Hematopoietic multipotent progenitor cell (in vitro differentiated cells): ENCODE data around the gene NOX4. TPM values are rescaled to one million over a fixed set of nuclear protein-coding genes. Genes with fewer than 3 reads are reported as not detected.
"Not testable (repeated sequence)": the region's sequence is repeated elsewhere in the genome, so short reads cannot be mapped to it uniquely, and the experiment has no call there.

ENCODE experiments used
- DNase-seq, 3 donors: peaks; one replicate each; pipeline ENCODE4 v3.0.0-alpha.2; 2011 to 2015; ENCODE audit warnings: low read depth in 2 of 3, low spot score in 2 of 3
- total RNA-seq: library from RNA; depleted of rRNA; stranded (reverse); fragments of >200 nt; gene quantifications from one replicate; pipeline ENCODE4 v1.2.3, GENCODE V29; 2012

NOX4 gene
- total RNA-seq, 1 donor = not detected

DNA sequence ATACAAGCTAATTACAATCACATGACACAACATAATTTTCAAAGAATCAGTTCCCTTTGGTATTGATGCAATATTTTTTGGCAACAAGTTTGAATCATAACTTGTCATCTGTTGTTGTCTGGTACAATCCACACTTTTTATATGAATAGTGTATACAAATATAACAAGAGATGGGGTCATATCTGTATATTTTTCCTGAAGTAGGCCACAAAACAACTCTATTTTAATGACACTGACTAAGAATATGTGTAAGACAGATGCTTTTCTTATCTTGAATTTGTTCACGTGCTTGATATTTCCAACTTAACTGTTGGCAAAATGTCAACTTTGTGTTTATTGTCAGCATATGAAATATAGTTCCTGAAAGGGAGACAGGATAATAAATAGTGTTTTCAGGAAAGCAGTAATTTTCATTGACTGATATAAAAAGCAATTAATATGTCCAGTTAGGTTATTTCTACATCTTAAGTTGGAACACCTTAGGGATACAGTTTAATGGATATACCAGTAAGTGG is 27.9 kb downstream of the NOX4 start:
- DNase-seq = no peak

DNA sequence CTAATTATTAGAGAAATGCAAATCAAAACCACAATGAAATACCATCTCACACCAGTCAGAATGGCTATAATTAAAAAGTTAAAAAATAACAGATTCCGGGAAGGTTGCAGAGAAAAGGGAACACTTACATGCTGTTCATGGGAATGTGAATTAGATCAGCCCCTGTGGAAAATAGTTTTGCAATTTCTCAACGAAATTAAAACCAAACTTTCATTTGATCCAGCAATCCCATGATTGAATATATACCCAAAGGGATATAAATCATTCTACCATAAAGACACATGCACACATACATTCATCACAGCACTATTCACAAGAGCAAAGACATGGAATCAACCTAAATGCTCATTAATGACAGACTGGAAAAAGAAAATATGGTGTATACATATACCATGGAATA is 32.5 kb downstream of the NOX4 start:
- DNase-seq = no peak

- DNase-seq = no peak
These were observed 34.0 kb downstream of the NOX4 start for GRCh38 chr11:89457190-89457589.

DNA sequence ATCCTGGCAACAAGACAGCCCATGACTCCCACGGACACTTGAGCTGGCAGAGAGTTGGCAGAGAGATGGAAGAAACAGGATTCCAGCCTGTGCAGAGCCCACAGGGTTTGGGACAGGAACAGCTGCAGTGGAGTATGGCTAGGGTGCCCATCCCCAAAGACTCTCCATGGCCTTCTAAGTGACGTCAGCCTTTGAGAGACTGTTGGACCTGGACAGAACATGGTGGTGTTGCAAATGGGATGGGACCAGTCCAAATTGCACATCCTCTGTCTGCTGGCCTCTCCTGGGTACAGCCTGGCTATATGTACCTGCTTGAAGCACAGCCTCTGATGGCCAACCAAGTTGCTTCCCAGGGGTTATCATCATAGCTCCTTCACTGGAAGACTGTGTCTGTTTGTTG is 34.5 kb downstream of the NOX4 start:
- DNase-seq = no peak

DNA sequence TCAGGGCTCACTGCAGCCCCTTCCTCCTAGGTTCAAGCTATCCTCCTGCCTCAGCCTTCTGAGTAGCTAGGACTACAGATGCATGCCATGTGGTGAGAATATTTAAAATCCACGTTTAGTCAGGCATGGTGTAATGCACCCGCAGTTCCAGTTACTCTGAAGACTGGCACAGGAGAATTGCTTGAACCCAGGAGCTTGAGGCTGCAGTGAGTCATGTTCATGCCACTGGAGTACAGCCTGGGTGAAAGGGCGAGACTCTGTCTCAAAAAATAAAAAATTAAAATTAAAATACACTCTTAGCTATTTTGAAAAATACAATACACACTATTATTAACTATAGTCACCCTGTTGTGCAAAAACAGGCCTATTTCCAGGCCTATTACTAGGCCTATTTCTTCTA is 38.4 kb downstream of the NOX4 start:
- DNase-seq = no peak

- DNase-seq = no peak
These were observed 43.3 kb downstream of the NOX4 start for GRCh38 chr11:89447845-89448244.

GRCh38 chr11:89443361-89444322 is 47.5 kb downstream of the NOX4 start:
- no peak for DNase-seq

GRCh38 chr11:89442801-89443200 is 48.4 kb downstream of the NOX4 start:
- DNase-seq = no peak

GRCh38 chr11:89441606-89442005 is 49.6 kb downstream of the NOX4 start:
- DNase-seq = no peak

GRCh38 chr11:89437317-89437716 is 53.9 kb downstream of the NOX4 start:
- DNase-seq = no peak

DNA sequence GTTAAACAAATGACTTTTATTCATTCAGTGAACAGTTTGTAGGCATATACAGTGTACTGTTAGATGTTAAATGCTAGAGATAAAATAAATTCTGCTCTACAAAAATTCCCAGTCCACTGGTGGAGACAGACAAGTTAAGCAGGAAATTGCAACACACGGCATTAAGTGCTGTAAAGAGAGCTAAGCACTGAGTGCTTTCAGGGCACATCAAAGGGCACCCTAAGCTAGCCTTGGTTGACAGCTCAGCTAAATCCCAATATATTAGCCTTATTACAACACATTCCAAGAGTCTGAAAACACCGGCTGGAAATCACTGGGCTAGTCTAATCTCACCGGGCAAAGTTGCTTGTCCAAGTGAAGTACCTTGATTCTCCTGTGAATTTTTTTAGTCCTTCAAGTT is 55.1 kb downstream of the NOX4 start:
- DNase-seq = no peak

- no peak for DNase-seq
These were observed 57.9 kb downstream of the NOX4 start for GRCh38 chr11:89433278-89433677.

GRCh38 chr11:89432182-89432581 is 59.0 kb downstream of the NOX4 start:
- not testable (repeated sequence) for DNase-seq

DNA sequence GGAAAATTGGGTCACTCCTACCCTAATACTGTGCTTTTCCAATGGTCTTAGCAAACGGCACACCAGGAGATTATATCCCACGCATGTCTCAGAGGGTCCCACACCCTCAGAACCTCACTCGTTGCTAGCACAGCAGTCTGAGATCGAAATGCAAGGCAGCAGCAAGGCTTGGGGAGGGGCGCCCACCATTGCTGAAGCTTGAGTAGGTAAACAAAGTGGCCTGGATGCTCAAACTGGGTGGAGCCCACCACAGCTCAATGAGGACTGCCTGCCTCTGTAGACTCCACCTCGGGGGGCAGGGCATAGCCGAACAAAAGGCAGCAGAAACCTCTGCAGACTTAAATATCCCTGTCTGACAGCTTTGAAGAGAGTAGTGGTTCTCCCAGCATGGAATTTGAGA is 64.7 kb downstream of the NOX4 start:
- DNase-seq = not testable (repeated sequence)

DNA sequence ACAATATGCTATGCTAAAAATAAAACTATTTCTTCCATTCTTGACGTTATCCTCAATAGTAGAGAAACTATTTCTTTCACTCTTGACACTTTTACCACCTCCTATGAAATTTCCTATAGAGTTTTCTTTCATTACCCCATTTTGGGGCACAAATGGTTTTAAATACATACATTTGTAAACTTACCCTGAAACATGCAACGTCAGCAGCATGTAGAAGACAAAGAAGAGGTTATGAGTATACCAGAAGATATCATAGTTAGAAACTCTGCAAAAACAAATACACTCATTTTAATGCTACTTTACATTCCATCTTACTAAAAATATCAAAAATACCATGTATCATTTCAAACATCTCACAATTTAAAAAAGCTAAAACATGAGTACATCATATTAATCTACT is 69.5 kb downstream of the NOX4 start:
- DNase-seq = no peak

- DNase-seq = no peak
These were observed 70.2 kb downstream of the NOX4 start for GRCh38 chr11:89420981-89421380.

DNA sequence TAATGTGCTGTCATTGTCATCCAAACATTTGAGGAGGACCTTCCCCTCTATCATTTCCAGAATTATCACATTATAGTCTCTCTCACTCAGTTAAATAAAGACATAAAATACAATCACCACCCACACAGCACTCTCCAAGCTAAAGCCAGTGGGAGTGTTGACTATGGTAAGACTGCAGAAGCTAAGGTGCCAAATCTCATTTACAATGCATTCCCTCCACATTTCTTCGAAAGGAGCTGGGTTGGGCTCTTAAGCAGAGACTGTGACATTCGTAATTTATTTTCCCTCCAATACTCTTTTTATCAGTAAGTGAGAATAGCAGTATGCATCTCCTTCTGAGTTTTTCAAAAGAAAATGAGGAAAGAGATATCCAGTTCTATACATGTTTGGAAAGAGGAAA is 74.2 kb downstream of the NOX4 start:
- DNase-seq = no peak

GRCh38 chr11:89411112-89411511 is 80.1 kb downstream of the NOX4 start:
- DNase-seq = not testable (repeated sequence)

DNA sequence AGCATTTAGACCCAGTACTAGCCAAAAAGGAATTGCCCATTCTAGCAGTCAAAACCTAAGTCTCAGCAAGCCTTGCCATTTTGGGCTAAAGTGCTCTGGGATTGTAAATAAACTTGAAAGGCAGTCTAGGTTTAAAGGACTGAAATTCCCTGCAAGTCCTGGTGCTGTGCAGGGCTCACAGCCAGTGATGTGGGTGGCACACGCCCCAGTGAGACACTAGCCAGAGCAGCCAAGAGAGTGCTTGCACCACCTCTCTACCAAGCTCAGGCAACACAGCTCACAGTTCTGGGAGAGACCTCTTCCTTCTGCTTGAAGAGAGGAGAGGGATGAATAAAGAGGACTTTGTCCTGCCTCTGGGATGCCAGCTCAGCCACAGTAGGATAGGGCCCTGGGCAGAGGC is 80.5 kb downstream of the NOX4 start:
- DNase-seq = not testable (repeated sequence)

DNA sequence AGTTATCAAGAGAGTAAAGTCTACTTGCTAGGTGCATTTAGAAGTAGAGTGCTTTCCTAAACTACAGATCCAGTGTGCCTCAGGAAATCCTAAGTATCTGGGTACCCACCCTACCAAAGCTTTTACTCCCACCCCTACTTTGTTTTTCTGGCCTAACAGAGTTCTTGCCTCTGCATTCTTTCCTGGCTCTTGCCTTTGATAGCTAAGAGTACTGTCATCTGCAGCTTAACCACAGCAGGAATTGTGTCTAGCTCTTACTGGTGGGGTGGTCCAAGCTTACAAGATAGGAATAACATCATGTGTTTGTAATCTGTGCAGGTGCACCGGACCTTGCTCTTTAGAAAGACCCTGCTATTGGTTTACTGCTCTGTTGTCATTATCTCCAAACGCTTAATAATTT is 82.7 kb downstream of the NOX4 start:
- DNase-seq = not testable (repeated sequence)

DNA sequence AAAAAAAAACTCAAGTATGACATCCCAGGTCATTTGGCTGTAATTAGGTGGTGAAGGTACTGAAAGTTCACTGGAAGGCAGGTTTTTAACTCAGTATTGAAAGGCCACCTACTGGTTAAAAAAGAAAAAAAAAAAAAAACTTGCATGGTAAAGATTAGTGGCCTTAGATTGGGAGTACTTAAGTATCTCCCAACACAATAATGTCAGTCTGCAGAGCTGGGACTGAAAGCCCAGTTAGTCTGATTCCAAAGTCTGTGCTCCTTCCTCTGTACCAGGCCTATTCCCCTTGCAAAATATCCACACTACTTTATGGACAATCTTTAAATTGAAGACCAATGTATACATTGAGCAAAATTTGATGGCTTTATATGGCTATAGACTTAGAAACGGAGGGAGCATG is 85.5 kb downstream of the NOX4 start:
- no peak for DNase-seq

DNA sequence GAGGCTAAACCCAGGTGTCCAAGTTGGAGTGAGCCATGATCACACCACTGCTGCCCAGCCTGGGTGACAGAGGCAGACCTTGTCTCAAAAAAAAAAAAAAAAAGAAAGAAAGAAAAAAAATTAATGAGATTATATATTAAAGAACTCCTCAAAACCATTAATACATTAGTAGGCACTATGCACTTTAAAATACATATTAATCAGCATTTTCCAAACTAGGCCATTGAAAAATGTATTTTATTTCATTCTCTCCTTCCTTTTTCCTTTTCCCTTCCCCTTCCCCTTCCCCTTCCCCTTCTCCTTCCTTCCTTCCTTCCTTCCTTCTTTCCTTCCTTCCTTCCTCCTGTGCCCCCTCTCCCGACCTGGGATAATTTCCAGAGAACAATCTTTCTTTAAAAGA is 99.5 kb downstream of the NOX4 start:
- not testable (repeated sequence) for DNase-seq
